SIG-M5 treated with dmso at 0.1 percent for 504 hours (cell line): ENCODE data around the gene SPRR2F.

Experiments
- DNase-seq: peaks from one replicate; lab custom pipeline; 2025; ENCODE audit not compliant: unreplicated experiment; lab: John Stamatoyannopoulos, UW

Gene SPRR2F

GRCh38 chr1:153081736-153082135, 31.6 kb downstream of the SPRR2F start:
- no peak for DNase-seq

DNA sequence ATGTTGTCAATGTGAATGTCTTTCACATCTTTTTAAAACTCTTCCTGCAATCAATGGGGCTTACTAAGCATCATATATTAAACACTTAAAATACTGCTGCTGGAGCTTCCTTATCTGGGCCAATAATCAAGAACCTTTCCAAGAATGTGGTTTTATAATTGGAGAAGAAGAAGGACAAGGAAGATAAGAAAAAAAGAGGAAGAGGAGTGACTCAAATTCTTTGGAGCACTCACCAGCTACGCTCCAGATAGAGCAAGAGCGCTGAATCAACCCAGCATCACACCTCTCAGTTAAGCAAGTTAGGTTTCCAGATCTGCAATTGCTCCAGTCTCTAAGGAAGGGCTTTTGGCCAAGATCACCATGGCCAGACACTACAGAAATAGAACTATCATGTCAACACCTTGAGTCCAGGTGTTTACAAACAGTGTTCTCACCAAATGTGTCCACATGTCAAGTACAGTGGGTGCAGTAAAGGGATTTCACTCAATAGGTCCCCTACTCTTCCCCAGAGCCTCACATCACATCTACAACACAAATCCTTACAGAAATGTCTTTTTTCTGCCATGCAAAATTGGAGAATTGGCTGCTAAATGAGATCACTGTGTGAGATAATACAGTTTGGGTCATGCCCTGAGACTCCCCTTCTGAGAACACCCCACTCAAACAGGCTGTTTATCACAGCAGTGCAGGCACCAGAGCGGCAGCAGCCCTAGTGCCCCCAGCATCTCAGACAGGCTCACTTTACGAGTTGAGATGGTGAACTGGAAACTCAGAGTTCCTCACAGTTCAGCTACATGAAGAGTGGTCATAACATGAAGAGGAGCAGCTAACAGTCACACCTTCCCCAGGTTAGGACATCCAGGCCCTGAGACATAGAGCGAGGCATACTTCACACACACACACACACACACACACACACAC, 40.2 kb downstream of the SPRR2F start:
- DNase-seq: no peak

GRCh38 chr1:153071511-153071910, 41.8 kb downstream of the SPRR2F start, which contains the start of gene SPRR2B:
Gene SPRR2B, minus strand, starts transcription at chr1:153071611. Its CDS starts 772 bp downstream, at chr1:153070839.
- no peak for DNase-seq

DNA sequence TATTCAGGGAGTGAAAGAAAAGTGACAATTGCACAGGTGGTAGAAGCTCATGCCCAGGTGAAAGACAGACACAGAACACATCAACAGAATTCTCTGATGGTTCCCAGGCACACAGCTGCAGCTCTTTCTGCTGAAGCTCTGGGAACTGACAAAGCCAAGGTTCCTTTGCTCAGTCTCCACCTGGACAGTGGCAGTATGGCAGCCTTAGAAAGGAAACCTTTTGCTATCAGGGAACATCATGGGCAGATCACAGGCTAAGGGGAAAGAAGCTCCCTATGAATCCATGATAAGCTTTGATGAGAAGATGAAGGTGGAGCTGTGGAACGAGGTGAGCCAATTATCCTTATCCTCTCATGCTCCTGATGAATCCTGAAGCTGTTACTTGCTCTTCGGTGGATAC, 43.1 kb downstream of the SPRR2F start:
- DNase-seq: no peak
